AG10803 (cell line): ENCODE measurements around the gene ZNF208.

Experiments
- DNase-seq: peaks from one replicate; pipeline ENCODE4 v3.0.0; 2010; ENCODE audit warnings: low read depth
- H3K4me3 ChIP-seq: 2 replicates; pipeline ENCODE4 v1.5.1; 2011; ENCODE audit warnings: mild to moderate bottlenecking, low read length, control low read depth
- CTCF ChIP-seq: conservative IDR thresholded peaks from 2 replicates; pipeline ENCODE4 v1.5.1; 2011; ENCODE audit warnings: mild to moderate bottlenecking, low read length, control low read depth, inconsistent platforms

Gene ZNF208

DNA sequence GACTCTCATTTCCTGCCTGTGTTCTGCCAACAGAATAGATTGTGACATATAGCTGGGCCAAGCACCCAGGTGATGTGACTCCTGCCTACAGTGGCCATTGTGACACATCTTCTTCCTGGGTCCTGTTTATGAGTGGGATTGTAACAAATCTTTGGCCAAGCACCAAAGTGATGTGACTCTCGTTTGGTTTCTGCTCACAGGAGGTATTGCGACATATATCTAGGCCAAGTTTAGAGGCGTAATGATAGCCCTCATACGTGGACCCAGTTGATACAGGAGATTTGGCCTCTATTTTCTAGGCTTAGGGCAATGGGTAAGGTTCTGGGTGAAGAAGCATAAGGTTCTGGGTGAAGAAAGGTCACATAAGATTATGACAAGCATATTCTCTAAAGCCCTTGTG lies 76.2 kb downstream of the ZNF208 start:
- TF ChIP-seq CTCF: no peak
- no peak for DNase-seq

DNA sequence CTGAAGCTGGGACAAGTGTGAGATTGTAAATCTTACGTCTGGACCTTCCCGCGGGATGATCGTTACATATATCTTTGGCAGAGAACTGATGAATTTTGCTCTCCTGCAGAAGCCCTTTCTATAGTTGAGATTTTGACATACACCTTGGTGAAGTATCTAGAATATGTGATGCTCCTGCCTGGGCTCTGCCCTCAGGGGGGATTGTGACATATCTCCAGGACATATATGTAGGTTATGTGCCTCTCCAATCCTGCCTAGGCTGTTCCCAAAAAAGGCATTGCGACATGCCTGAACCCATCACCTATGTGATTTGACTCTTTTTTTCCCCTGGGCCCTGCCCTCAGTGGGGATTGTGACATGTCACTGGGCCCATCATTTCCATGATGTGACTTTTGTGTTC lies 76.6 kb downstream of the ZNF208 start:
- no peak for DNase-seq
- no peak overlapping the region for H3K4me3 ChIP-seq
- TF ChIP-seq CTCF: no peak

More for the DNA sequence above, 76.2 kb downstream of the ZNF208 start:
- no peak overlapping the region for H3K4me3 ChIP-seq

- TF ChIP-seq CTCF: no peak
- no peak overlapping the region for H3K4me3 ChIP-seq
- no peak for DNase-seq
Observed at GRCh38 chr19:21922276-21922675, 88.5 kb downstream of the ZNF208 start.

DNA sequence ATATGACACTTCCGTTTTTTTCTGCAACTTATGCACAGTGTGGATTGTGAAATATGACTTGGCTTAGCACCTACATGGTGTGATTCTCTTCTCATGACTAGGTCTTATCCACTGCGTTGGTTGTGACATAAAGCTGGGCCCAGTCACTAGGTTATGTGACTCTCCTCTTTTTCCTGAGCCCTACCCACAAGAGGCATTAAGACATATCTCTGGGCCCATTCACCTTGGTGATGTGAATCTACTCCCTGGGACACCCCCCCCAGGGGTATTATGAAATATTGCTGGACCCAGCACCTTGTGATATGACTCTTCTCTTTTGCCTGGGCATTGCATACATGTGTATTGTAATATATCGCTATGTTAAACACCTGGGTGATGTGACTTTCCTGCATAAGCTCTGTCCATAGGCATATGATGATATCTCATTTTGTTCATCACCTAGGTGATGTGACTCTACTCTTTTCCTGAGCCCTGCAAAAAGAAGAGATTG lies 89.0 kb downstream of the ZNF208 start:
- H3K4me3 ChIP-seq: no peak overlapping the region
- DNase-seq: no peak
- TF ChIP-seq CTCF: no peak

DNA sequence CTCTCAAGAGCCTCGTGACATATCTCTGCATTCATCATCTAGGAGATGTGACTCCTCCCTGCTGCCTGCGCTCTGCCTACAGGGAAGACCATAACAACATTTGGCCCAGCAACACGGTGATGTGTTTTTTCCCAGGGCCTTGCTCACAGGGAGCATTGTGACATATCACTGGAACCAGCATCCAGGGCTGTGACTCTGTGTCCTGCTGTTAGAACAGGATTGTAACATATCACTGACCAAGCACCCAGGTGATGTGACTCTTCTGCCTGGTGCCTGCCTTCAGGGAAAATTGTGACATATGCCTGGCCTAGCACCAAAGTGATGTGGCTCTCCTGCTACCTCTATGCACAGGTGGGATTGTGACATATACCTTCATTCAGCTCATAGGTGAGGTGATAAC lies 95.3 kb downstream of the ZNF208 start:
- no peak overlapping the region for H3K4me3 ChIP-seq
- no peak for DNase-seq
- TF ChIP-seq CTCF: no peak

DNA sequence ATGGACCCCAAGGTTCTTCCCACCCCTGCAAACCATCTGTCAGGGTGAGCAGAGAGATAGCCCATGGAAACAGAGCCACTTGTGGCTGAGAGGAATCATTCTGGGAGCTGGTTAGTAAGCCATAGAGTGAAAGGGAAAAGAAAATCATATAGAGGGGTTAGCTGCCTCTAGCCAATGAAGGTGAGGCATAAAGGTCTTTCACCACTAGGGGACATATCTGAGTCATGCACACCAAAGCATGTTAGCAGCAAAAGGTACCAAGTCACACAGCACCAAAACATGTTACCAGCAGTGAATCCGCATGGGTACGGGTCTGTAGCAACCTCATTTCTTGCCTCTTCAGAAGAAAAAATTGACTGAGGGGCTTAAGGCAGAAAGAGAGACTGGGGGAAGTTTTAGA lies 98.1 kb downstream of the ZNF208 start:
- no peak for TF ChIP-seq CTCF
- no peak for DNase-seq
- no peak overlapping the region for H3K4me3 ChIP-seq

- no peak for DNase-seq
- H3K4me3 ChIP-seq: no peak overlapping the region
Observed at GRCh38 chr19:21910318-21910717, 100.4 kb downstream of the ZNF208 start.

More at GRCh38 chr19:21910318-21910717, 100.4 kb downstream of the ZNF208 start:
- TF ChIP-seq CTCF: no peak
